ENCODE results near the gene TMEM79. TPM values are rescaled to one million over a fixed set of nuclear protein-coding genes. Genes with fewer than 3 reads are reported as not detected.
"Not testable (repeated sequence)": the region's sequence is repeated elsewhere in the genome, so short reads cannot be mapped to it uniquely, and the experiment has no call there.

TMEM79 gene
- total RNA-seq, 1 donor from 2014 or later: 1.3 TPM

DNA sequence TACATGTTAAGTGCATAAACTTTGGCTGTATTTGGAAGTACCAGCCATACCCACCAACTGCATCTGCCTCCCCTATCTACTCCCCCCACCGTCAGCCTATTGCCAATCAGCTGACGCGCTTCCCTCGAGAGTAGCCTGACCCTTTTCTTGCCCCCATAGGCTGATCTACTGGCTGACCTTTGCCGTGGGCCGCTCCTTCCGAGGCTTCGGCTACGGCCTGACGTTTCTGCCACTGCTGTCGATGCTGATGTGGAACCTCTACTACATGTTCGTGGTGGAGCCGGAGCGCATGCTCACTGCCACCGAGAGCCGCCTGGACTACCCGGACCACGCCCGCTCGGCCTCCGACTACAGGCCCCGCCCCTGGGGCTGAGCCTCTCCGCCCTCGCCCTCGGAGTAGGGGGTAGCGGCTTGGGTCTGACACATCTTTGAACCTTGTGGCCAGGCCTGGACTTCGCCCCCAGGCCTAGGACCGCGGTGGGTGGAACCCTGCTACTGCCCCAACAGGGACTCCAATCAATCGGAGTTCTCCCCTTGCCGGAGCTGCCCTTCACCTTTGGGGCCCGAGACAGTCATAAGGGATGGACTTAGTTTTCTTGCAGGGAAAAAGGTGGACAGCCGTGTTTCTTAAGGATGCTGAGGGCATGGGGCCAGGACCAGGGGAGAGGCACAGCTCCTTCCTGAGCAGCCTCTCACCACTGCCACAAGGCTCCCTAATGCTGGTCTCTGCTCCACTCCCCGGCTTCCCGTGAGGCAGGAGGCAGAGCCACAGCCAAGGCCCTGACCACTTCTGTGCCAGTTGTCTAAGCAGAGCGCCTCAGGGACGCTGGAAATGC lies 7.3 kb downstream of the TMEM79 start:
- intact Hi-C loops (cut with DNase I): no loop called here
- ATAC-seq (ENCODE audit: poor library complexity) (peak; percentile 95), DNase-seq (peak; percentile 96)

DNA sequence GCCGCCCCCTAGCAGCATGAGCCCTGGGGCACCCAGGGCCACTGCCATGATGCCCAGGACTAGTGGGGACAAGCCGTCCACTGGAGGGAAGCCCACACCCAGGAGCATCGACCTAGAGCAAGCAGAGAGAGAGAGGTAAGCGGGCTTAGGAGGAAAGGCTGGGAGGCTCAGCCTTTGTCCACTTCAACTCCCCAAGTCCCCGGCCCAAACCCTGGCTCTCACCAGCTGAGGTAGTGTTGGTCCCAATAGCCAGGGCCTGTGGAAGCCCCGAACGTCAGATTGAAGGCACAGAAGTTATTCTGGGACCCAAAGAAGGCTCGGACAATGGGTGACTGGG lies 8.9 kb downstream of the TMEM79 start:
- ATAC-seq (ENCODE audit: poor library complexity): no peak
- no peak for DNase-seq
- intact Hi-C loops (cut with DNase I): no loop called here

DNA sequence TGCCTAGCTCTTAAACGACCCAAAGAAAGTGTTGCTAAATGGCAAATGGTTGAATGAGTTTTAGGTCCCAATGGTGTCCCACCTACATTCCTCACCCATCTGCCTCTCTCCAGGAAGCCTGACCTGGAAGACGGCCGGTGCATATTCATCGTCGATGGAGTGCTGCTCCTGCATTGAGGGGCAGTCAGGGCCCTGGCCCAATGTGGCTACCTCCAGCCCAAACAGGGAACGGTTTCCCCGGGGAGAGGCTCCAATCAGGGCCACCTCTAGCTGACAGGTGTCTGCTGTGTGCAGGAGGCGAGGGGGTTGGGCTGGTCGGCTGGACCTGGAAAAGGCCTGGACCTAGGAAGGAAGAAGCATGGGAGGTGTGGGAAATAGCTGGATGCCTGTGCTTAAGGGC lies 9.8 kb downstream of the TMEM79 start:
- DNase-seq: no peak
- no peak for ATAC-seq (ENCODE audit: poor library complexity)

DNA sequence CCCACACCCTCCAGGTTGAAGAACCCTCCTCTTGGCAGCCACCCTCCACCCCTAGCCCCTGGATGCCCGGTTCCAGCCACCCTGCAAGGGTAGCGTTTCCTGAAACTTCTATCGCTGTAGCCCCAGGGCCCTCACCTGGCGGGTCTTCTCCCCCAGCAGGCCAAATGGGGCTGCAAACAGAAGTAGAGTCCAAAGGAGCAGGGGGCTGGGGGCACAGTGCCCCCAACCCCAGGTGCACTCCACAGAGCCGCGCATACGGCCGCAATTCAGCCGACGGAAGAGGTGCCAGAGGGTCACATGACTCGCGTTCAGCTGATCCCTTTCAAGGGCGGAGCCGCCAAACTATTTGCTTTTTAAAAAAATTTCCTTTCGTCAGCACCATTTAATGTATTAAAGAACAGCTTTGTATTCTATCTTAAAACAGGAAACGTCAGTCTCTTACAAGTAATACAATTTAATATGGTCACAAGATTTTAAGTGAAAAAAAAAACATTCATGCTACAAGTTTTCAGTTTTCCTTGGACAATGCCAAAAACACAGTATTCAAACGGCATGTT lies 11.3 kb downstream of the TMEM79 start, which contains the start of gene GLMP:
GLMP (minus strand) TSS at position 289 of the 557 bp plus-strand sequence; CDS start at position 255, 34 bp downstream.
- intact Hi-C loops (cut with DNase I): no loop called here
- DNase-seq (peak; percentile 85), ATAC-seq (ENCODE audit: poor library complexity) (peak; percentile 66)

More for the DNA sequence above, 9.8 kb downstream of the TMEM79 start:
- intact Hi-C loops (cut with DNase I): no loop called here

DNA sequence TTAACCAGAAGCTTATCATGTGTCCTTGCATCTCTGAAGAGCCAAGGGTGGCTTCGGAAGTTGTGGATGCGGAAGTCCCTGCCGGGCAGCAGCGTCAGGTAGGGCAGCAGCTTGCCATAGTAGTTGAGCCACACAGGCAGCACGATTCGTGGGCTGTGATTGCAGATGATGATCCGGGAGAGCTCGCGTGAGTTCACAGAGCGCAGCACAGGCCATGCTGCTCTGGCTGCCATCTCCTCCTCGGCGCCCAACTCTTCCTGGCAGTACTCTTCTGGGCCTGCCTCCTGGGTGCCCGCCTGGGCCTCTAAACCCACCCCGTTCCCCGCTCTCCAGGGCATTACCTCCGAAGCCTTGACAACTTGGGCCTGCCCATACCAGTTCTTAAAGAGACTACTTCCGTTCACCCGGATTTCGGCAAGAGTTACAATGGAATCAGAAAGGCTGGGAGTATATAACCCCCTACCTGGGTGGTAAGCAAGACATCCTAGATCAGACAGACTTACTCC lies 14.8 kb downstream of the TMEM79 start, which contains the start of gene VHLL:
VHLL (minus strand) TSS at position 456 of the 506 bp plus-strand sequence; CDS start at position 338, 118 bp downstream.
- ATAC-seq (ENCODE audit: poor library complexity) (no peak), DNase-seq (no peak)
- intact Hi-C loops (cut with DNase I): no loop called here

DNA sequence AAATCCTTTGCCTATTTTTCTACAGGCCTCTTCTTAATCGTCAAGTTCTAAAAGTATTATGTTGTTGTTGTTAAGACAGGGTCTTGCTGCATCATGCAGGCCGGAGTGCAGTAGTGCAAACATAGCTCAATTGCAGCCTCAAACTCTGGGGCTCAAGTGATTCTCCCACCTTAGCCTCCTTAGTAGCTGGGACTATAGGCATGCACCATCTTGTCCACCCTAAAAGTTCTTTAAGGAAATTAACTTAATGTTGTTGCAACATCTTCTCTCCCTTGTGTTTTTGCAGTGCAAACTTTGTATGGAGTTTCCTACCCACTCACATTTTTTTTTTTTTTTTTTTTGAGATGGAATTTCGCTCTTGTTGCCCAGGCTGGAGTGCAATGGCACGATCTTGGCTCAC lies 19.1 kb downstream of the TMEM79 start:
- intact Hi-C loops (cut with DNase I): no loop called here
- DNase-seq (no peak), ATAC-seq (ENCODE audit: poor library complexity) (no peak)

DNA sequence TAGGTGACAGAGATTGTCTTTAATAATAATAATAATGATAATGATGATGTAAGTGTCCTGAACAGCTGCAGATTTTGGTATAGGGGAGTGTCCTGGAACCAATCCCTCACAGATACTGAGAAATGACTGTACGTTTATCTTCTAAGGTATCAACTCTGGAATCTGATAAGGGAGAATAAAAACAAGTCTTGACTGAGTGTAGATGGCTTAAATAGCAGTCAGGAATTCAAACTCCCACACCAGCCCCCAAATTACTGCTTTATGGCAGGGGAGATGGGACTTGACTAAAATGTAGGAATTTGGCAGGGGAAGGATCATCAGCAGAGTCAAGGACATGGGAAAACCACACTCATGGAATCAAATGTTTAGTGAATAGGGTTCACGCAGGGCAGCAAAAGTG lies 21.1 kb downstream of the TMEM79 start:
- DNase-seq: no peak
- intact Hi-C loops (cut with DNase I): no loop called here

DNA sequence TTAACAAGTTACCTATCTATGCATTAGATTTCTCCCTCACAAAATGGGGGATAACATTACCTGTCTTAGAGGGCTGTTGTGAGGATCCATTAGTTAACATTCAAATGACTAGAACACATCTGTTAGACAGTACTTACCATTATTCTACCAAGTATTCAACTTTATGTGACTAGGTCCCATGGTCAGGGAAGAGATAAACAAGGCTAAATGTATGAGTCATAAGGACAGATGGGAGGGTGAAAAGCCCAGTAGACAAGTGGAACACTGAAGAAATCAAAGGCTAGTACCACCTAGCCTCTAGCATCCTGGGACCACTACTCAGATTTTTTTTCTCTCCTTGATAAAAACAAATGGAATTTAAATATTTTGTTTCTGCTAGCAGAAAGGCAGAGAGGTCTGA lies 24.0 kb downstream of the TMEM79 start:
- ATAC-seq (ENCODE audit: poor library complexity): no peak
- intact Hi-C loops (cut with DNase I): no loop called here
- no peak for DNase-seq

More for the DNA sequence above, 21.1 kb downstream of the TMEM79 start:
- no peak for ATAC-seq (ENCODE audit: poor library complexity)

DNA sequence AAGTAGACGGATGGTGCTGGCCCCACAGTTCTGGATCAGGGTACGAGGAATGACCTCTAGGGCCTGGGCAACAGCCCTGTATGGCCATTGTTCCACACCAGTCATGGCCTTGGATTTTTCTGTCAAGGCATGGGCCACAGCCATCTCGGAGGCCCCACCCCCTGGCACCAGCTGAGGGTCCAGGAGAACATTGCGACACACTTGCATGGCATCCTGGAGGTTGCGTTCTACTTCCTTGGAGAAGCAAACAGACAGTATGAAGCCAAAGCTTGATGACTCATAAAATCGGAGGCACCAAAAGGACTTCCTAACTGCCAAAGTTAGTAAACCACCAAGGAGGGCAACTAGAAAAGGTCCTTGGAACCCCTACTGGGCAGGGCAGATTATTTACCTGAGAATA lies 26.8 kb downstream of the TMEM79 start:
- intact Hi-C loops (cut with DNase I): no loop called here
- DNase-seq (no peak), ATAC-seq (ENCODE audit: poor library complexity) (no peak)

DNA sequence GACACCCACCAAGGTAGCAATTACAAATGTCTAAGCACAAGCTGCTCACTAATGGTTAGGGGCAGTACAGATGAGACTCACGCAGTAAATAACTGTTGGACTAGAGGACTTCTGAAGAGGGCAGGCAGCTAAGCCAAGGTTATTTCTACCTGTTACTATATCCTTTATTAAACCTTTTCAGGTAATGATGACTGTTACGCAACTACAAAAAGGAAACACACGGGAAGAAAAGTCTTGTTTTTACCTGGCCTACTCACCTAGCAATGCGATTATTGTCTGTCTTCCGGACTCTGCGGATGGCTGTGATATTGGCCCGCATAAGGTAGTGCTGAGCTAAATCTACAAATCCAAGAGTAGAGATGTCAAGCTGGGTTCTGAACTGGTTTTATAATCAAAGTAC lies 32.8 kb downstream of the TMEM79 start:
- no peak for DNase-seq
- no peak for ATAC-seq (ENCODE audit: poor library complexity)
- intact Hi-C loops (cut with DNase I): no loop called here

DNA sequence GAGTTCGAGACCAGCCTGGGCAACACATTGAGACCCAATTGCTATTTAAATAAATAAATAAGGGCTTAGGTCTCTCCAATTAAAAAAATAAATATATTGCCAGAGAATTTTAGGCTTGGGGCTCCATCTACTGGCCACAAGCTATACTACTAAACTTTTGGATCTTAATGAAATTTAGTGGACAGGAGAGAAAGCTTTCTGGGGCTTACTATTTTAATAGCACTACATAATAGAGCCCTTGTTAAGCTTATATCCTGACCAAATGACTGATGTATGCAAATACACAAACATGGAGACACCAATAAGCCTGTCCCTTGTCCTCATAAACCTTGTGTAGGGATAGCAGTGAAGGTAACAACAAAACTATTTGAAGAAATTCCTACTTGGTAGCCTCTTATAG lies 35.5 kb downstream of the TMEM79 start:
- DNase-seq: no peak
- intact Hi-C loops (cut with DNase I): no loop called here
- ATAC-seq (ENCODE audit: poor library complexity): no peak

DNA sequence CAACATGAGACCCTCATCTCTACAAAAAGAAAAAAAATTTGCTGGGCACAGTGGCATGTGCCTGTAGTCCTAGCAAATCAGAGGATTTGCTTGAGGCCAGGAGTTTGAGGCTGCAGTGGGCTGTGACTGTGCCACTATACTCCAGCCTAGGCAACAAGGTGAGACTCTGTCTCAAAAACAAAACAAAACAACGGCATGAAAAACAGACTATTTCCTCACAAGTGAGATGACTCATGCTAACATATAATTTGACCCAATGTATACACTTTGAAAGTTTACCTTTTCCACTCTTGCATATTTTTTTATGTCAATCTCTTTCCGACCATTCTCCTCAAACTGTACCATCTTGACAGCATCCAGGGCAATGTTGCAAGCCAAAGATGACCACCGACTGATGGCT lies 36.4 kb downstream of the TMEM79 start:
- ATAC-seq (ENCODE audit: poor library complexity): no peak
- intact Hi-C loops (cut with DNase I): no loop called here
- DNase-seq: no peak

DNA sequence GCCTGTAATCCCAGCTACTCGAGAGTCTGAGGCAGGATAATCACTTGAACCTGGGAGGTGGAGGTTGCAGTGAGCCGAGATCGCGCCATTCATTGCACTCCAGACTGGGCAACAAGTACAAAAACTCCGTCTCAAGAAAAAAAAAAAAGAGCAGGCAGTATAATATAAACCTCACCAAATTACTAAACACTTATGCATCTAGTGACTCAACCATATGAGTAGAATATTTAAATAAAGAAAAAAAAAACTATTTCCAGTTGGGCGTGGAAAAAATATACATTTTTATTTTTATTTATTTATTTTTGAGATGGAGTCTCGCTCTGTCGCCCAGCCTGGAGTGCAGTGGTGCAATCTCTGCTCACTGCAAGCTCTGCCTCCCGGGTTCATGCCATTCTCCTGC lies 39.1 kb downstream of the TMEM79 start:
- intact Hi-C loops (cut with DNase I): not testable (repeated sequence)

DNA sequence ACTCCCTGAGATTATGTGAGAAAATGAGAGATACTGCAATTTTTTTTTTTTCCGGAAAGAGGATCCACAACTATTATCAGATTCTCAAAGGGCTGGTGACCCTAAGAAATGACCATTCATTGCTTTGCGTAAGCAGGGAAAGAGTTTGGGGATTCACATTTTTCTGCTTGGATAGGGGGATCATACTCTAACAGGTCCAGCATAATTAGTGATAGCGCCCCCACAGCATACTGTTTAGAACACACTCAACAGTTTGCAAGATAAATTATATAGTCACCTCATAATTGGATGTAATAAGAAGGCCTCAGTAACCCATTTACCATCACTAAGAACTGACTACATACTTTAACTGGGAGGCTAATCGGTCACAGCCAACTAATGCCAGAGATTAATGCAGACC lies 52.1 kb downstream of the TMEM79 start:
- ATAC-seq (ENCODE audit: poor library complexity) (no peak), DNase-seq (no peak)
- intact Hi-C loops (cut with DNase I): no loop called here

More for the DNA sequence above, 39.1 kb downstream of the TMEM79 start:
- DNase-seq; ATAC-seq (ENCODE audit: poor library complexity): not testable (repeated sequence)

DNA sequence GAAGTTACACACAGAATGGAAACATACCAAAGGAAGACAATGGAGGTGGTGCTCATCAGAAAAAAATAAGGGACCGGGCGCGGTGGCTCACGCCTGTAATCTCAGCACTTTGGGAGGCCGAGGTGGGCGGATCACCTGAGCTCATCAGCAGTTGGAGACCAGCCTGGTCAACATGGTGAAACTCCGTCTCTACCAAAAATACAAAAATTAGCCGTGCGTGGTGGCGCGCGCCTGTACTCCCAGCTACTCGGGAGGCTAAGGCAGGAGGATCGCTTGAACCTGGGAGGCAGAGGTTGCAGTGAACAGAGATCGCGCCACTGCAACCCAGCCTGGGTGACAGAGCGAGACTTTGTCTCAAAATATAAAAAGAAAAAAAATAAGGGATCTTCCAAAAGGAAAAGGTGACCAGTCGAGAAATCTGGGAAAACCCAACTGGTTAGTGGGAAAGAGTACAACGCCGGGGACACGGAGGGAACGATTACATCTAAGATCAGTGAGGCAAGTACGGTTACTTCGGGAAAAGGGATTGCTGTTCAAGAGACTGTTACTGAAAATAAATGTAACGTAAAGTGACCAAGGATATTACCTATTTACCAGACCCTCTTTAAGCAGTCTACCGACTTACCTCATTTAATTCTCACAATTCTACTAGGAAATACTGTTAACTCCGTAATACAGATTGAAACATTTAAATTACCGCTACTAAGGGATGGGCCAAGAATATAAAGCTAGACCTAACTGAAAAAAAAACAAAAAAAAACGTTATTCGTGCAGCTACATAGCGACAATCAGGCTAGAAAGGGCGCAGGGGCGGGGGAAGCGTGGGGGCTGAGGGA lies 53.1 kb downstream of the TMEM79 start:
- intact Hi-C loops (cut with DNase I): no loop called here
- DNase-seq: no peak
- peak; percentile 0 for ATAC-seq (ENCODE audit: poor library complexity)

DNA sequence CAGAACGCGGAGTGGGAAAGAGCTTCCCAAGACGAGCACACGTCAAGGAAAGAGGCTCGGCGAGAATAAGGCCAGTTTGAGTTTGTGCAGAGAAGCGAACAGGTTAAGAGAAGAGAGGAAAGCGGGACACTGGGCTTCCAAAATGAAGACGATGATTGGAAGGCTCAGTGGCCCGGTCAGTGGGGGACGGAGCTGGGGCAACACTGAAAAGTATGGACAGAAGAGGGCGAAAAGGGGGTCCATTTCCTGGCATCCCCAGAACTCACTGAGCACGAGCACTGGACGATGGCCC lies 53.7 kb downstream of the TMEM79 start:
- peak; percentile 20 for ATAC-seq (ENCODE audit: poor library complexity)
- intact Hi-C loops (cut with DNase I): no loop called here
- peak; percentile 40 for DNase-seq

DNA sequence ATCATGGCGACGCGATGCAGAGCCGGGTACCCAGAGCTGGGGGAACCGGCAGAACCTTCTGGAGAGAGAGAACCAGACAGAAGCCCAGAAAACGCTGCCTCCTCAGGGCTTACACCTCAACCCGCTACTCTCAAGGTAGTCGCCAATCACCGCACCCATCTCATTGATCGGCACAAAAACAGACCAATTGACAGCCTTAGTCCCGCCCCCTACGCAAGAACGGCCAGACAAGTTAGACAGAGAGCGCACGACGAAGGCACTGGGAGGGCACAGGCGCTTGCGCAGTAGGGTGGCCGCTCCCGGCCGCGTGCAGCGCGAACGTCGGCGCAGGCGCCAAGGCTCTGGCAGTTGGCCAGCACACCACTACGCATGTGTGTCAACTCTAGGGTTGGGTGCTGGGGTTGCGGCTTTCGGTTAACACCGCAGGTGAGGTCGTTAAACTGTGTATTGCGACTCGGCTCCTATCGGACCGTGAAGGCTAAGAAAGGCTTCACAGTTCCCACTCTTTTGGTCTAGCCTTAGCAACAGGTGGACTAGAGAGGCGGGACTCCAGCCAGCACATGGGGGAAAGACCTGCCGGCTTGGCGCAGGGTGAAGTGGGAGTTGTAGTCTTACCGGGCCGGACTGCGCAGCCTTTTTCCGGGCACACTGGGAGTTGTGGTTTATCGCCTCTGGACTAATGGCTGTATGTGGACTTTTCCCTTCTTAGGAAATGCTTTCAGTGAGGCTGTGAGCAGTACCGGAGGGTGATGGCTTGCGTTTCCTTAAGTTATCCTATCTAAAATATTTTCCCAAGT lies 54.3 kb downstream of the TMEM79 start, which contains the start of the genes CCT3 and TSACC:
CCT3 (minus strand) TSS at position 113 of the 797 bp plus-strand sequence; CDS start at position 5, 108 bp downstream.
TSACC (plus strand) TSS at position 347 of the 797 bp plus-strand sequence. CDS start 1,232 bp downstream, outside the sequence.
- peak; percentile 99 for DNase-seq
- peak; percentile 98 for ATAC-seq (ENCODE audit: poor library complexity)
- intact Hi-C loops (cut with DNase I): no loop called here

All from Right ventricle myocardium superior (tissue), 1 donor.